ENCODE results near the gene MNT.

MNT gene

DNA sequence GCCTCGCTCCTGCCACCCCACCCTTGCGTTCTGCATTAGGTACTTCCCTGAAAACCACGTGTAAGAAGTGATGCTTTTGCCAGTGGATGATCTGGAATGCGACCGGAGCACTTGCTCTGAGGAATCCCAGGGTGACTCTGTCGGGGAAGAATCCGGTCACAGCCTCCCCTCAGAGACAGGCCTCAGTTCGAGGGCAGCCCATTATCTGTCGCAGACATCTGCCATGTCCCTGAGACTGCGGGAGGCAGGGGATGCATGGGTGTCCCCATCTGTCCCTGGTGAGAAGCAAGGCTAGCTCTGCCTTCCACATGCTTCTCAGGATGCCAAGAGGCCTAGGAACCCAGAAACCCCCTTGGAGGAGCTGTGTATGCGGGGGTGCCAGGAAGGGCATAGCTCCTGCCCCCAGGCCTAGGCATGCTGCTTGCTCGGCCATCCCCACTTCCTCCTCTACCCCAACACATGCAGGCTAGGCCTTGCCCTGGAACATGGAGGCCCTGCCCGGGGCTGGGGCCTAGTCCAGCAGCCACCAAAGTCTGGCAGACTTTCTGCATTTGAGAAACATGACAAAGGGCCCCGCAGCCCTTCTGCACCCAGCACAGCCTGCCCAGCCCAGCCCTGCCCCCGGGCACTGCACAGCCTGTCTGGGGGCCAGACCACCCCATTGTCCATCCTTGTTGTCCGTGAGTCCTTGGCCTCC lies 20.5 kb downstream of the MNT start:
- Mint-ChIP-seq H3K4me1 (no peaks in the 10 kb centered on the region), H3K4me3 (no peak overlapping the region), H3K36me3 (ENCODE audit: insufficient read depth) (peaks cover 16% of the 10 kb centered on the region), H3K27ac (ENCODE audit: low read depth) (no peak overlapping the region), H3K9me3 (no peaks in the 10 kb centered on the region), H3K27me3 (no peaks in the 10 kb centered on the region)
- no peak for ATAC-seq (replicated peaks; ENCODE audit: extremely low read depth, poor library complexity, severe bottlenecking)
- DNase-seq (ENCODE audit: low spot score in 2 of 2), result no peak

DNA sequence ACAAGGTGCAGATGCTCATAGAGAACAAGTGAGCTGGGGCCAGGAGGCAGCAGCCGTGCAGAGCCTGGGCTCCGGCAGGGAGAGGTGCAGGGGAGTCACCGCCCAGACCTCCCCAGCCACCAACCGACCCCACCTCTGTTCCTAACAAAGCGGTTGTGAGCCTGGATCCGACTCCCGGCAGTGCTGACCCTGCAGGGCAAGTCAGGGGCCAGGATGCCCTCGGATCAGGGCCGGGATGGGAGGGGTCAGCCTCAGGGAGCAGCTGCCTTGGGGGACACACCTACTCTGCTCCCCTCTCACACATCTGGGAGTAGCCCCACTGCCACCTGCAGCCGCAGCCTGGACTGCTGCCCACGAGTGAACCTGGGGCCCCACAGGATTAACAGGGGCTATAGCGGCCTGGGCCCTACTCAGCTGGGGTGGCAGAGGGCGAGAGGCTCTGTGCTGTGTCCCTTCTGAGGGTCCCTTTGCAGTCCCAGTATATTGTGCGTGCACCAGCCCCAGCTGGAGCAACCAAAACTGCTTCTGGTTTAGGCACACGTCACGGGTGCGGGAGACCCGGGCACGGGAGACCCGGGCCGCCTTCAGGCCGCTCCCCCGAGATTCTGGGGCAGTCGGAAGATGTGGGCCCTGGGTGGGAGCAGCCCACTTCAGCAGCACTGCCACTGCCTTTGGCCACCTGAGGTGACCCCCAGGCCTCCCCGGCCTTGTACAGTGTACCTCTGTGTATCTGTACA lies 21.2 kb downstream of the MNT start:
- DNase-seq (ENCODE audit: low spot score in 2 of 2), result no peak
- no peaks in the 10 kb centered on the region for H3K9me3 Mint-ChIP-seq
- H3K4me3 Mint-ChIP-seq, result no peak overlapping the region
- no peak for ATAC-seq (replicated peaks; ENCODE audit: extremely low read depth, poor library complexity, severe bottlenecking)
- peaks cover 17% of the 10 kb centered on the region for H3K36me3 Mint-ChIP-seq (ENCODE audit: insufficient read depth)
- H3K27ac Mint-ChIP-seq (ENCODE audit: low read depth), result no peak overlapping the region
- H3K4me1 Mint-ChIP-seq, result no peaks in the 10 kb centered on the region
- H3K27me3 Mint-ChIP-seq, result no peaks in the 10 kb centered on the region

DNA sequence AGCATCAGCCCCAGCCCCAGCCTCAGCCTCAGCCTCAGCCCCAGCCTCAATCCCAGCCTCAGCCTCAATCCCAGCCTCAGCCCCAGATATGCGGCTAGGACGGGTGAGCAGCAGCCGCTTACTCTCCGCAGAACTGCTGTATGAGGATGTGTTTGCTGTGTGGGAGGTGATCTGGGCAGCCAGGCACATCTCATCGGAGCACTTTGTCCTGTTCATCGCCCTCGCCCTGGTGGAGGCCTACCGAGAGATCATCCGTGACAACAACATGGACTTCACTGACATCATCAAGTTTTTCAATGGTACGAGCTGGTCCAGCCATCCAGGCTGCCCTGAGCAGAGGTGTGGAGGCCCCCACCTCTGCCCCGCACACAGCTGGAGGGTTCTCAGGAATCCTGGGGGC lies 22.0 kb downstream of the MNT start:
- no peaks in the 10 kb centered on the region for H3K4me1 Mint-ChIP-seq
- no peaks in the 10 kb centered on the region for H3K9me3 Mint-ChIP-seq
- ATAC-seq (replicated peaks; ENCODE audit: extremely low read depth, poor library complexity, severe bottlenecking) (no peak), DNase-seq (ENCODE audit: low spot score in 2 of 2) (no peak)
- H3K36me3 Mint-ChIP-seq (ENCODE audit: insufficient read depth), result peaks cover 18% of the 10 kb centered on the region
- no peaks in the 10 kb centered on the region for H3K27me3 Mint-ChIP-seq
- no peak overlapping the region for H3K27ac Mint-ChIP-seq (ENCODE audit: low read depth)
- H3K4me3 Mint-ChIP-seq, result no peak overlapping the region

DNA sequence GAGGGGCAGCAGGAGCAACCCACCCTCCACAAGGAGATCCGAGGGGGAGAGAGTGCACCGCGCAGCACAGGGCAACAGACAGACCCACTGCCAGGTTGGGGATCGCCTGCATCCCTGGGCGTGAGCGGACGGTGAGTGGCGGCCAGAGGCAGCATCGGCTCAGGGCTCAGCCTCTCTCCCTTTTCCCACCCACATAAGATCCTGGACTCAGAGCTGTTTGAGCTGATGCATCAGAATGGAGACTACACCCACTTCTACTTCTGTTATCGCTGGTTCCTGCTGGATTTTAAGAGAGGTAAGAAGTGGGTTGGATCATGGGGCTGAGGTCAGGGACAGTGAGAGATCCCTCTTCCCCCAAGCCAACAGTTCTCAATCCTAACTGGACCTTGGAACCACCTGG lies 23.2 kb downstream of the MNT start:
- H3K4me3 Mint-ChIP-seq, result no peak overlapping the region
- DNase-seq (ENCODE audit: low spot score in 2 of 2) (no peak), ATAC-seq (replicated peaks; ENCODE audit: extremely low read depth, poor library complexity, severe bottlenecking) (no peak)
- peaks cover 16% of the 10 kb centered on the region for H3K36me3 Mint-ChIP-seq (ENCODE audit: insufficient read depth)
- H3K9me3 Mint-ChIP-seq, result no peaks in the 10 kb centered on the region
- no peak overlapping the region for H3K27ac Mint-ChIP-seq (ENCODE audit: low read depth)
- no peaks in the 10 kb centered on the region for H3K4me1 Mint-ChIP-seq
- H3K27me3 Mint-ChIP-seq, result no peaks in the 10 kb centered on the region

DNA sequence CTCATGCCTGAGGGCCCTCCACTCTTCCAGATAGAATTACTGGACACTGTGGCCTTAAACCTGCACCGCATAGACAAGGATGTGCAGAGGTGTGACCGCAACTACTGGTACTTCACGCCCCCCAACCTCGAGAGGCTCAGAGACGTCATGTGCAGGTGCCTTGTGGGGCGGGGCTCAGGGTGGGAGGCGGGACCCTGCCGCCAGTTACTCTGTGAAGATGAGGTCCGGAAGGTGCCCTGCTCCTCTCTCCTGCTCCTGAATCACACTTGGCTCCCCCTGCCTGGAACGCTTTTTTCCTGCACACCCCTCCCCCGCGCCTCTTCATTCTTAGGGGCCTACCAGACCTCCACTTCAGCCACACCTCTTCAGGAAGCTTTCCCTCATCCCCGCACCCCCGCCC lies 24.8 kb downstream of the MNT start:
- Mint-ChIP-seq H3K27ac (ENCODE audit: low read depth) (no peak overlapping the region), H3K4me1 (no peaks in the 10 kb centered on the region), H3K27me3 (no peaks in the 10 kb centered on the region), H3K9me3 (no peaks in the 10 kb centered on the region), H3K36me3 (ENCODE audit: insufficient read depth) (peaks cover 14% of the 10 kb centered on the region), H3K4me3 (no peak overlapping the region)
- ATAC-seq (replicated peaks; ENCODE audit: extremely low read depth, poor library complexity, severe bottlenecking) (no peak), DNase-seq (ENCODE audit: low spot score in 2 of 2) (no peak)

DNA sequence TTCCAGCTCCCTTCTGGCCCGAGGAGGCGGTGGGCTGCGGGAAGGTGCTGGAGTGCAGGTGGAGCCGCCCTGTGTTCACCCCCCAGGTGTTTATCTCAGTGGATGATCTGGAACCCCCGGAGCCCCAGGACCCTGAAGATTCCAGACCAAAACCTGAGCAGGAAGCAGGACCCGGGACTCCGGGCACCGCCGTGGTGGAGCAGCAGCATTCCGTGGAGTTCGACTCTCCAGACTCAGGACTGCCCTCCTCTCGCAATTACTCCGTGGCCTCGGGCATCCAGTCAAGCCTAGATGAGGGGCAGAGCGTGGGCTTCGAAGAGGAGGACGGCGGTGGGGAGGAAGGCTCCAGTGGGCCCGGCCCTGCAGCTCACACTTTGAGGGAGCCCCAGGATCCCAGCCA lies 25.5 kb downstream of the MNT start:
- H3K4me1 Mint-ChIP-seq, result no peaks in the 10 kb centered on the region
- DNase-seq (ENCODE audit: low spot score in 2 of 2) (no peak), ATAC-seq (replicated peaks; ENCODE audit: extremely low read depth, poor library complexity, severe bottlenecking) (no peak)
- H3K27me3 Mint-ChIP-seq, result no peaks in the 10 kb centered on the region
- no peak overlapping the region for H3K4me3 Mint-ChIP-seq
- H3K36me3 Mint-ChIP-seq (ENCODE audit: insufficient read depth), result peaks cover 14% of the 10 kb centered on the region
- no peaks in the 10 kb centered on the region for H3K9me3 Mint-ChIP-seq
- H3K27ac Mint-ChIP-seq (ENCODE audit: low read depth), result no peak overlapping the region

DNA sequence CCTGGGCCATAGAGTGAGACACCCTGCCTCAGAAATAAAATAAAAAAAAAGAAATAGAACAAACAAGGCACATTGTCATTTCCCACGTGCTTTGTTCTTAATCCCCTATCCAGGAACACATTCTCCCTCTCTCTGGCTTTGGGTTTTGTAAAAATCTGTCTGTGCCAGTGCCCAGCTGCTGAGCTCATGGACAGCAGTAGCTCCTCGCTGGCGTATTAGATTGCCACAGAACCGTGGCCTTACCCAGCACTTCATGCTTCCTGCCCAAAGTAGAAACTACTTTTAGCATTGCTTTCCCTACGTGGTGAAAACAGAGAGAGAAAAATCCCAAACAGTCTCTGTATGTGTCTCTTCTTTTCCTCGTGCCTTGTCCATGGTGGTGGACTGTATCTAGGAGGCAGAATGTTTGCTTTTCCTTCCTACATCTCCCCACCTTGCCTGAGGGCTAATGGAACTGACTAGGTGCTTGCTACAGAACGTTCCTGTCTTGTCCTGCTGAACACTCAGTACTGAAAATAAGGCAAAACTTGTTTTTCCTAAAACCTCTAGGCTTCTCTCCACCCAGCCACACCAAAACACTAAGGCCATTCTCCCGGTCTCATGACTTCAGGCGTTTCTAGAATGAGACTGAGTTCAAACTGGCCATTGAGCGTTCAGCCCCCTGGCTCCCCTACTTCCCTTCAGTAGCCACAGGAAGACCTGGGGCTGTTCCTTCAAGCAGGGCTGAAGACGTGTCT lies 26.1 kb downstream of the MNT start:
- H3K9me3 Mint-ChIP-seq, result no peaks in the 10 kb centered on the region
- DNase-seq (ENCODE audit: low spot score in 2 of 2), result no peak
- no peak overlapping the region for H3K27ac Mint-ChIP-seq (ENCODE audit: low read depth)
- peaks cover 12% of the 10 kb centered on the region for H3K36me3 Mint-ChIP-seq (ENCODE audit: insufficient read depth)
- H3K4me1 Mint-ChIP-seq, result no peaks in the 10 kb centered on the region
- no peaks in the 10 kb centered on the region for H3K27me3 Mint-ChIP-seq
- H3K4me3 Mint-ChIP-seq, result no peak overlapping the region
- no peak for ATAC-seq (replicated peaks; ENCODE audit: extremely low read depth, poor library complexity, severe bottlenecking)

DNA sequence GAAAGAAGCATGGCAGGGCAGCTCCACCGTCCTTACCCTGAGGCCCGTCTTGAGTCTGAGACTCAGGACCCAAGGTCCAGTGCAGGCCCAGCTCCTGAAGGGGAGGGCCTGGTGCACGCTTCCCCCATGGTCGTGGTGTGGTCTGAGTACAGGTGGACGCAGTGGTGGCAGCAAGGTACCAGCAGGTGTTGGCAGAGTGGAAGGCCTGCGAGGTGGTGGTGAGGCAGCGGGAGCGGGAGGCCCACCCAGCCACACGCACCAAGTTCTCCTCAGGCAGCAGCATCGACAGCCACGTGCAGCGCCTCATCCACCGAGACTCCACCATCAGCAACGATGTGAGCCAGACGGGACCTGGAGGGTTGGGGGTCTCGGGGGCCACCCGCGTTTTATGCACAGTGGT lies 27.7 kb downstream of the MNT start:
- H3K4me3 Mint-ChIP-seq, result no peak overlapping the region
- peaks cover 10% of the 10 kb centered on the region for H3K36me3 Mint-ChIP-seq (ENCODE audit: insufficient read depth)
- no peaks in the 10 kb centered on the region for H3K27me3 Mint-ChIP-seq
- no peaks in the 10 kb centered on the region for H3K9me3 Mint-ChIP-seq
- H3K4me1 Mint-ChIP-seq, result no peaks in the 10 kb centered on the region
- DNase-seq (ENCODE audit: low spot score in 2 of 2) (no peak), ATAC-seq (replicated peaks; ENCODE audit: extremely low read depth, poor library complexity, severe bottlenecking) (no peak)
- no peak overlapping the region for H3K27ac Mint-ChIP-seq (ENCODE audit: low read depth)

DNA sequence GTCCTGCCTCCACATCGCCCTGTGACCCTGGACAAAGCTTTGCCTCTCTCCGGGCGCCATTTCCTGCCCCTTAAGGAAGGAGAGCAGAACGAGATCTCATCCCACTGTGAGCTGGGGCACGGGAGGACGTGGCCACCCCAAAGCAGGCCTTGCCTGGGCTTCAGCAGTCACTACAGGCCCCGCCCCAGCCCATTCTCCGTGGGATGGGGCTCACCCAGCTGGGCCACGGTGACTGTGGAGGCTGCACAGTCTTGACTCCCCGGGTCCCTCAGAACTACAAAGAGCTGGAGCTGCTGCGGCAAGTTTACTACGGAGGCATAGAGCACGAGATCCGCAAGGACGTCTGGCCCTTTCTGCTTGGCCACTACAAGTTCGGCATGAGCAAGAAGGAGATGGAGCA lies 28.2 kb downstream of the MNT start:
- DNase-seq (ENCODE audit: low spot score in 2 of 2) (no peak), ATAC-seq (replicated peaks; ENCODE audit: extremely low read depth, poor library complexity, severe bottlenecking) (no peak)
- no peak overlapping the region for H3K4me3 Mint-ChIP-seq
- H3K36me3 Mint-ChIP-seq (ENCODE audit: insufficient read depth), result peaks cover 9% of the 10 kb centered on the region
- H3K27ac Mint-ChIP-seq (ENCODE audit: low read depth), result no peak overlapping the region
- no peaks in the 10 kb centered on the region for H3K27me3 Mint-ChIP-seq
- no peaks in the 10 kb centered on the region for H3K9me3 Mint-ChIP-seq
- H3K4me1 Mint-ChIP-seq, result no peaks in the 10 kb centered on the region

DNA sequence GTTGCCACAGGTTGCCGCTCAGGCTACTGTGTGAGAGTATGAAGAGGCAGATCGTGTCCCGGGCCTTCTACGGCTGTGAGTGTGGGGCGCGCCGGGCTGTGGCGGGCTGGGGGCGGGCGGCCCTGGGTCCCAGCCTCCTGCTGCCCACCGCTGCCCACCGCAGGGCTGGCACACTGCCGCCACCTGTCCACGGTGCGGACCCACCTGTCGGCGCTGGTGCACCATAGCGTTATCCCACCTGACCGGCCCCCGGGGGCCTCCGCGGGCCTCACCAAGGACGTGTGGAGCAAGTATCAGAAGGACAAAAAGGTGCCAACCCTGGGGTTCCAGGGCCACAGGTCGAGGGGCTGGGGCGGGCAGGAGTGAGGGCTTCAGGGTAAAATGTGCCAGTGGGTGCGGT lies 28.7 kb downstream of the MNT start:
- H3K4me1 Mint-ChIP-seq, result no peaks in the 10 kb centered on the region
- H3K27me3 Mint-ChIP-seq, result no peaks in the 10 kb centered on the region
- DNase-seq (ENCODE audit: low spot score in 2 of 2) (no peak), ATAC-seq (replicated peaks; ENCODE audit: extremely low read depth, poor library complexity, severe bottlenecking) (no peak)
- H3K4me3 Mint-ChIP-seq, result no peak overlapping the region
- peaks cover 9% of the 10 kb centered on the region for H3K36me3 Mint-ChIP-seq (ENCODE audit: insufficient read depth)
- no peaks in the 10 kb centered on the region for H3K9me3 Mint-ChIP-seq
- H3K27ac Mint-ChIP-seq (ENCODE audit: low read depth), result no peak overlapping the region

DNA sequence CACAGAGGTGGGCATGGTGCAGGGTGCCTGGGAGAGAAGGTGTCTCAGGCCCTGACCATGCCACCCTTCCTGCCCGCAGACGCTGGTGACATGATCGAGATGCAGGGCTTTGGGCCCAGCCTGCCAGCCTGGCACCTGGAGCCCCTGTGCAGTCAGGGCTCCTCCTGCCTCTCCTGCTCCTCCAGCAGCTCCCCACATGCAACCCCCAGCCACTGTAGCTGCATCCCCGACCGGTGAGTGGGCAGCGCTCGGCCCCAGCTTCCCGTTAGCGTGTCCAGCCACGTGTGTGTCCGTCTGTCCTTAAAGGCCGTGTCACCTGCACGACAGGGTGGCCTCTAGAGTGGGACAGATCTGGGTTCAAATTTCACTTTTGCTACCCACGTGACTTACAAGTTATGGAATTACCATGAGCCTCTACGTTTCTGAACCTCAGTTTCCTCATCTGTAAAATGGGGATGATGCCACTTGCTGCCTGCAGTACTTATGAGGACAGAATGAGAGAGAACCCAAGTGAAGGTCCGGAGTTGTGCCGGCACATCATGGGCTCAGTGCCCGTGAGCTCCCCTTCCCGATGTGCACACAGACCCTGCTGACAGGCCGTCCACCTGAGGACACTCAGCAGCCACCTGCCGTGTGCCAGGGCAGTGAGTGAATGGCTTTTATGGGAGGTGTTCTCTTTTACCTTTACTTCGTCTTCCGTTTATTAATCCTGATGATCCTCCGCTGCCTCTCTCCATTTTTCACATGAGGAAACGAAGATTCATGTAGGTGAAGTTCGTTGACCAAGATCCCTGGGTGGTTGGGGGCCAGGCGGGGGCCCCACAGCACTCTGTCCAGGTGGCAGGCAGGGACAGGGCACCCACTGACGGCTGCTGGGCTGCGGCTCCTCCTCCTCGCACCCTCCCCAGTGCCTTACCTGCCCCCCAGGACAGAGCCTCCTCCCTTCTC lies 29.4 kb downstream of the MNT start:
- Mint-ChIP-seq H3K27me3 (no peaks in the 10 kb centered on the region), H3K36me3 (ENCODE audit: insufficient read depth) (peaks cover 7% of the 10 kb centered on the region), H3K27ac (ENCODE audit: low read depth) (no peak overlapping the region), H3K9me3 (no peaks in the 10 kb centered on the region), H3K4me1 (no peaks in the 10 kb centered on the region), H3K4me3 (no peak overlapping the region)
- no peak for DNase-seq (ENCODE audit: low spot score in 2 of 2)
- ATAC-seq (replicated peaks; ENCODE audit: extremely low read depth, poor library complexity, severe bottlenecking), result no peak

DNA sequence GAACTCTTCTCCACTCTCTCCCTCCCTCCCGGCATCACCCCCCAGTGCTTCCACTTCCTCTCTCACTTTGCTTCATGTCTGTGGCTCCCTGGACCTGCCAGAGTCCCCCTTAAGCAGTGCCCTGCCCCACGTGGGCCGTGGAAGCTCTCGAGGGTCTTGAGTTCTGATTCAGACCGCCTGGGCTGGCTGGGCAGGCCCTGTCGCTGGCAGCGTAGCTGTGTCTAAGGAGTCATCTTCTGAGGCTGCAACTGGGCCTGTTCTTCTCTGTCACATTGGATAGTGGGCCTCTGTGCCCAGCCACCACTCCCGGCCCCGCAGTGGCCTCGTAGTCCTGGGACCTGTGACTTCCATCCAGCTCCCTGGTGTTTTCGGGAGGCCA lies 30.7 kb downstream of the MNT start:
- Mint-ChIP-seq H3K36me3 (ENCODE audit: insufficient read depth) (peaks cover 8% of the 10 kb centered on the region), H3K4me3 (no peak overlapping the region), H3K4me1 (no peaks in the 10 kb centered on the region), H3K27me3 (no peaks in the 10 kb centered on the region), H3K9me3 (no peaks in the 10 kb centered on the region), H3K27ac (ENCODE audit: low read depth) (peak overlapping the region; percentile 85)
- no peak for DNase-seq (ENCODE audit: low spot score in 2 of 2)
- no peak for ATAC-seq (replicated peaks; ENCODE audit: extremely low read depth, poor library complexity, severe bottlenecking)
